HEK293T (cell line): Measurements from ENCODE around the gene SPAG16.

Source experiments
- CTCF ChIA-PET: fragments of 350-600 bp; formaldehyde crosslinking; extraction: SDS; loops from one replicate; lab custom pipeline; 2021; ENCODE audit warnings: antibody characterized with exemption, inconsistent platforms; lab: Yijun Ruan, JAX
- POLR2A ChIA-PET: fragments of 350-600 bp; formaldehyde crosslinking; extraction: SDS; loops from one replicate; lab custom pipeline; 2020; ENCODE audit warnings: antibody characterized with exemption, inconsistent platforms; lab: Yijun Ruan, JAX
- DNase-seq: peaks from one replicate; pipeline ENCODE4 v3.0.0; 2012; ENCODE audit warnings: mixed read lengths; ENCODE audit errors: extremely low spot score
- ARNT ChIP-seq: fragments of 450-650 bp; IDR thresholded peaks from 2 replicates; pipeline ENCODE4 v1.6.1; 2017; ENCODE audit warnings: mild to moderate bottlenecking
- BHLHE40 ChIP-seq: fragments of 450-650 bp; IDR thresholded peaks from 2 replicates; pipeline ENCODE4 v1.6.1; 2016; ENCODE audit warnings: mild to moderate bottlenecking, moderate library complexity, borderline replicate concordance
- CTBP1 ChIP-seq: fragments of 450-650 bp; IDR thresholded peaks from 2 replicates; pipeline ENCODE4 v1.6.1; 2016; ENCODE audit warnings: borderline replicate concordance
- ELF4 ChIP-seq: fragments of 450-650 bp; IDR thresholded peaks from 2 replicates; pipeline ENCODE4 v1.6.1; 2017; ENCODE audit warnings: antibody characterized with exemption
- FOXA1 ChIP-seq: fragments of 450-650 bp; IDR thresholded peaks from 2 replicates; pipeline ENCODE4 v1.6.1; 2016; ENCODE audit warnings: mild to moderate bottlenecking
- FOXK2 ChIP-seq: fragments of 450-650 bp; IDR thresholded peaks from 2 replicates; pipeline ENCODE4 v1.6.1; 2016; ENCODE audit warnings: mild to moderate bottlenecking
- FOXM1 ChIP-seq: fragments of 450-650 bp; IDR thresholded peaks from 2 replicates; pipeline ENCODE4 v1.6.1; 2017; ENCODE audit warnings: mild to moderate bottlenecking, borderline replicate concordance
- HDGF ChIP-seq: fragments of 450-650 bp; IDR thresholded peaks from 2 replicates; pipeline ENCODE4 v1.6.1; 2017; ENCODE audit warnings: antibody characterized with exemption, borderline replicate concordance
- L3MBTL2 ChIP-seq: fragments of 450-650 bp; conservative IDR thresholded peaks from 2 replicates; pipeline ENCODE4 v1.6.1; 2016; ENCODE audit warnings: mild to moderate bottlenecking
- LEF1 ChIP-seq: fragments of 450-650 bp; IDR thresholded peaks from 2 replicates; pipeline ENCODE4 v1.6.1; 2017; ENCODE audit warnings: mild to moderate bottlenecking, borderline replicate concordance
- NFRKB ChIP-seq: fragments of 450-650 bp; IDR thresholded peaks from 2 replicates; pipeline ENCODE4 v1.6.1; 2016; ENCODE audit warnings: mild to moderate bottlenecking, moderate library complexity
- SP1 ChIP-seq: fragments of 450-650 bp; IDR thresholded peaks from 2 replicates; pipeline ENCODE4 v1.6.1; 2017
- SUZ12 ChIP-seq: fragments of 450-650 bp; IDR thresholded peaks from 2 replicates; pipeline ENCODE4 v1.6.1; 2016; ENCODE audit warnings: mild to moderate bottlenecking
- TARDBP ChIP-seq: fragments of 450-650 bp; IDR thresholded peaks from 2 replicates; pipeline ENCODE4 v1.6.1; 2016
- ZNF384 ChIP-seq: fragments of 450-650 bp; IDR thresholded peaks from 2 replicates; pipeline ENCODE4 v1.6.1; 2016
- TF ChIP-seq, protein P1 (sequence below): fragments of 450-650 bp; IDR thresholded peaks from 2 replicates; pipeline ENCODE4 v1.6.1; 2016

SPAG16 gene

DNA sequence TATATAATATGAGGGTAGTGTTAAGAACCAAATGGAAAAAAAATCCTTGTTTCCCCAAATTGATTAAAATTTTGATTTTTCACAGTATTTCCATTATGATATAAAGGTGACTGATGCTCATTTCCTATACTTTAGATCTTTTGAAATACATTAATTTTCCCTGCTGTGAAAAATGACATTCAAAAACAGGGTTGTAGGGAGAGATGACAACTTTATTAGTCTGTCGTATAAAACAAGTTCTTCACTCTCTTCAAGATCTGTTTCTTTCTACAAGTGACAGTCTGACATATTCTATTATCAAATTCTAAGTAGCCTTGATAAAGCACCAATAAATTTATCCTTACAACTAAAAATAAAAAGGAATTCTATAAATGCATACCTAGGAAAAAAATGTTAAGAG lies 1081.3 kb downstream of the SPAG16 start:
- no peak for DNase-seq
- CTCF ChIA-PET = no interaction called here
- POLR2A ChIA-PET = no interaction called here
- TF ChIP-seq SUZ12 (no peak), HDGF (no peak), TARDBP (no peak), NFRKB (no peak), ARNT (no peak), LEF1 (no peak), L3MBTL2 (no peak), BHLHE40 (no peak), ZNF384 (no peak), SP1 (no peak), FOXM1 (no peak), FOXK2 (no peak), FOXA1 (no peak), CTBP1 (no peak), ELF4 (no peak)
- TF ChIP-seq, protein P1, sequence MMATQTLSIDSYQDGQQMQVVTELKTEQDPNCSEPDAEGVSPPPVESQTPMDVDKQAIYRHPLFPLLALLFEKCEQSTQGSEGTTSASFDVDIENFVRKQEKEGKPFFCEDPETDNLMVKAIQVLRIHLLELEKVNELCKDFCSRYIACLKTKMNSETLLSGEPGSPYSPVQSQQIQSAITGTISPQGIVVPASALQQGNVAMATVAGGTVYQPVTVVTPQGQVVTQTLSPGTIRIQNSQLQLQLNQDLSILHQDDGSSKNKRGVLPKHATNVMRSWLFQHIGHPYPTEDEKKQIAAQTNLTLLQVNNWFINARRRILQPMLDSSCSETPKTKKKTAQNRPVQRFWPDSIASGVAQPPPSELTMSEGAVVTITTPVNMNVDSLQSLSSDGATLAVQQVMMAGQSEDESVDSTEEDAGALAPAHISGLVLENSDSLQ = no peak

DNA sequence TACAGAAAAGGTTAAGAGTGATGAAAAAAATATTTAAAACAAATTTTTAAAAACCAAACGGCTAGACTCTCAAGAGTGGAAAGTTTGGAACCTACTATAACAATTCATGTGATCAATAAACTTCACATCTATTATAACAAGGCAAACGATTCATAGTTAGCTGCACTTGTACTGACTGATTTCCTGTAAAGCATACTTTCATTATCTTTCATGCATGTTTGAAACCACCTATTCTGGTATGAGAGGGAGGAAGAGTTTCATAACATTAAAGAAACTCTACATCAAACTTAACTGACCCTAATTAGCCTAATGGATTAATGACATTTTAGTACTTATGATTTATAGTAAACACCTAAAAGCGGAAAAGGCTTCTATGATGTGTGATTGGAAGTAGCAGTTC lies 1082.9 kb downstream of the SPAG16 start:
- no peak for DNase-seq
- no peak for TF ChIP-seq CTBP1
- no peak for TF ChIP-seq FOXK2
- no peak for TF ChIP-seq HDGF
- no peak for TF ChIP-seq ARNT
- no peak for TF ChIP-seq TARDBP
- TF ChIP-seq ZNF384 = no peak
- TF ChIP-seq L3MBTL2 = no peak
- TF ChIP-seq ELF4 = no peak
- CTCF ChIA-PET = no interaction called here
- POLR2A ChIA-PET = no interaction called here

DNA sequence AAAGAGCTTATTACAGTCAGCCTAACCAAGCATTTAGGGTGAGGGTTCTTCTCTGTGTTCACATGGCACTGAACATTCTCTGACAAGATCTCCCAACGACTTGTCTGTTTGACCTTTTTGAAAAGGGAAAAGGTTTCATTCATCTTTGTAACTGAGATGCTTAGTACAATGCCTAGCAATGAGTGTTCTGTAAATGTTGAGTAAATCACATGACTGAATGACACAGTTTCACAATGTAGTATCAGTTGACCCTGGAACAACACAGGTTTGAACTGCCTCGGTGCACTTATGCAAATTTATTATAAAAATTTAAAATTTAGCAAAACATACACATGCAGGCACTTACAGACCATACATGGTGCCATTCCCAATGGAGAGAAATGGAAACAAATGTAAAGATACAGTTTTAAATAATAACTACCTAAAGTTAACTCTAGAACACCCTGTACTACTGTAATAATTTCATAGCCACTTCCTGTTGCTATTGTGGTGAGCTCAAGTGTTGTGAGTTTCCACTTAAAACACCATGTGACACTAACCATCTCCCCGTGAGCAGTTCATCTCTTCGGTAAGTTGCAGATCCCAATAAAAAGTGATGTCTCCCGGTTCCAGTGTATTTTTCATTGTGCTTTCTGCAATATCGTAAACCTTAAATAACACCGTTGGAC lies 1092.5 kb downstream of the SPAG16 start:
- CTCF ChIA-PET = no interaction called here
- no peak for DNase-seq
- POLR2A ChIA-PET = no interaction called here
- TF ChIP-seq BHLHE40 (no peak), LEF1 (no peak), NFRKB (no peak), TARDBP (no peak), L3MBTL2 (no peak)
- TF ChIP-seq, protein P1 = no peak

DNA sequence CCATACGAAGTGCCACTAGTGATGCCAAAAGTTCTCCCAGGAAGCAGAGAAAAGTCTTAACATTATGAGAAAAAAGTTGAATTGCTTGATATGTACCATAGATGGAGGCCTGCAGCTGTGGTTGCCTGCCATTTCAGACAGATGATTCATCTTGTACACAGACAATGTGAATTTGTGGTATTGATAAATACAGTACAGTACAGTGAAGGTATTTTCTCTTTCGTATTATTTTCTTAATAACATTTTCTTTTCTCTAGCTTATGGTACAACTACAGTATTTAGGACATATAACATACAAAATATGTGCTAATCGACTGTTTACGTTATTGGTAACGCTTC lies 1093.0 kb downstream of the SPAG16 start:
- ChIA-PET POLR2A (no interaction called here), CTCF (no interaction called here)
- TF ChIP-seq ARNT (no peak), LEF1 (no peak), L3MBTL2 (no peak), HDGF (no peak)
- TF ChIP-seq, protein P1 = no peak
- no peak for DNase-seq

DNA sequence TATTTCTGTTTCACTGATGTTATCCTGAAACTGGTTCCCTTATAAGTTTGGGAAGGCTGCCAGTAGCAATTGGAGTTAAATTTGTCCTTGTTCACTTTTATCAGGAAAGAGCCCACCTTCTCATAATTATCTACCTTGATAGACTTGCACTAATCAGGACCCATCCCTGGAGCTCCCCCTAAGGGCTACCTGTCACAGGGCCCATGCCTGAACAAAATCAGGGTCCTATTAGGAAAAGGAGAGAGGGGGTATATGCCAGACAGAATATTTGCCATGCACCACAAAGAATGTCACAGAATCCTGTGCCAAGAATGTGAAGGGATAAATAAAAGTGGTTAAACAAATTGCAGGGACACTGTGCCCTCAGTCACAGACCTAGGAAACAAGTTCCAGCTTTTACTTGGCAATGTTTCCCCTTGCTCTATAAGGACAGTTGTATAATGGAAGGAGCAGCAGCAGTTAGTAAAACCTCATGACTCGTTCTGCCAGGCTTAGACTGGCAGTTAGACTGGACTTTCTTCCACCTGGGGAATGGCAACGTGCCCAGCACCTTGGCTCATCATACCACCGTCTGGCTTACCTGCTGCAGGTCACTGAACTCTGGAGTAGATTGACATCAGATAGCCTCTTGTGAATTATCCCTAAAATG lies 1094.3 kb downstream of the SPAG16 start:
- TF ChIP-seq LEF1 = no peak
- TF ChIP-seq BHLHE40 = no peak
- TF ChIP-seq ARNT = no peak
- no peak for TF ChIP-seq FOXM1
- ChIA-PET CTCF (interaction anchor here (0.6 kb wide), 1 partner anchor 394 kb away, joined by 3 read pairs; no protein-coding TSS in a partner anchor), POLR2A (no interaction called here)
- DNase-seq = no peak

DNA sequence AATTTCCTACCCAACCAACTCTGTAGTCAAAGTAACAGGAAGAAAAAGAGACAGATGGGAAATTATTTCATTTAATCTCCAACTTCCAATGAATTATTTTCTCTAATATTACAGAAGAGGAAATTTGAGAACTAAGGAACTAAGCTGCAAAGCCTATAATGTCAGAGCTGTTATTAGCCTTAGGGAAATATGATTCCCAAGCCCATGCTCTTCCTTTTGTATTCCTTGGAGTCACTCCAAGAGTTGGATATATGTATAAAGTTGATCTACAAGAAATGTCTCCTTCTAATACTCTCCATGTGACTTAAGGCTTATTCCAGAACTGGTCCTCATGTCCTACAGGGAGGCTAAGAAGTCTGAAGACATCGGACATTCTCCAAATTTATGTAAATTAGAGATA lies 1095.0 kb downstream of the SPAG16 start:
- no peak for DNase-seq
- TF ChIP-seq SUZ12 = no peak
- TF ChIP-seq FOXA1 = no peak
- TF ChIP-seq ELF4 = no peak
- no peak for TF ChIP-seq SP1
- TF ChIP-seq LEF1 = no peak
- TF ChIP-seq, protein P1 = no peak
- no peak for TF ChIP-seq CTBP1
- no peak for TF ChIP-seq BHLHE40
- no peak for TF ChIP-seq FOXM1
- no peak for TF ChIP-seq TARDBP
- no peak for TF ChIP-seq ARNT
- no peak for TF ChIP-seq FOXK2
- no peak for TF ChIP-seq L3MBTL2
- TF ChIP-seq HDGF = no peak
- TF ChIP-seq NFRKB = no peak
- no peak for TF ChIP-seq ZNF384
- ChIA-PET POLR2A (no interaction called here), CTCF (no interaction called here)
